GM23248 (cell line): ENCODE results near the gene ATOH7. TPM values are rescaled to one million over a fixed set of nuclear protein-coding genes. Genes with fewer than 3 reads are reported as not detected.
A peak's percentile ranks its signal among the peaks of the same experiment; 100 is the strongest.
"Not testable (repeated sequence)": the region's sequence is repeated elsewhere in the genome, so short reads cannot be mapped to it uniquely, and the experiment has no call there.

ENCODE experiments used
- DNase-seq: peaks from one replicate; pipeline ENCODE4 v3.0.0-alpha.2; 2015
- H2AFZ ChIP-seq: fragments of 200-600 bp; sonication (generic); 2 replicates; pipeline ENCODE4 v1.6.1; 2016; ENCODE audit warnings: antibody characterized with exemption
- H3F3A ChIP-seq: fragments of 200-600 bp; sonication (generic); 2 replicates; pipeline ENCODE4 v1.6.1; 2016; ENCODE audit warnings: mild to moderate bottlenecking, antibody characterized with exemption, mixed run types; ENCODE audit not compliant: insufficient read depth
- H3K27ac ChIP-seq: fragments of 200-600 bp; sonication (generic); 2 replicates; pipeline ENCODE4 v1.5.1; 2016; ENCODE audit warnings: mild to moderate bottlenecking
- H3K27me3 ChIP-seq: fragments of 200-600 bp; sonication (generic); replicated peaks from 2 replicates; pipeline ENCODE4 v1.6.1; 2016; ENCODE audit warnings: mild to moderate bottlenecking; ENCODE audit not compliant: insufficient read depth
- H3K36me3 ChIP-seq: fragments of 200-600 bp; sonication (generic); 2 replicates; pipeline ENCODE4 v1.6.1; 2016; ENCODE audit warnings: low read depth, mild to moderate bottlenecking
- H3K4me1 ChIP-seq: fragments of 200-600 bp; sonication (generic); 2 replicates; pipeline ENCODE4 v1.6.1; 2016; ENCODE audit warnings: mild to moderate bottlenecking; ENCODE audit not compliant: insufficient read depth
- H3K4me2 ChIP-seq: fragments of 200-600 bp; sonication (generic); one replicate; pipeline ENCODE4 v1.6.1; 2016; ENCODE audit warnings: mild to moderate bottlenecking; ENCODE audit not compliant: unreplicated experiment
- H3K4me3 ChIP-seq: fragments of 200-600 bp; sonication (generic); 2 replicates; pipeline ENCODE4 v1.5.1; 2016; ENCODE audit warnings: mild to moderate bottlenecking
- H3K79me2 ChIP-seq: fragments of 200-600 bp; sonication (generic); 2 replicates; pipeline ENCODE4 v1.6.1; 2016; ENCODE audit warnings: mild to moderate bottlenecking; ENCODE audit not compliant: insufficient read depth
- H3K9ac ChIP-seq: fragments of 200-600 bp; sonication (generic); 2 replicates; pipeline ENCODE4 v1.6.1; 2016; ENCODE audit warnings: mild to moderate bottlenecking
- H3K9me2 ChIP-seq: fragments of 200-600 bp; sonication (generic); 2 replicates; pipeline ENCODE4 v1.6.1; 2016; ENCODE audit warnings: mixed run types, mild to moderate bottlenecking, moderate library complexity; ENCODE audit not compliant: insufficient read depth
- H3K9me3 ChIP-seq: fragments of 200-600 bp; sonication (generic); one replicate; pipeline ENCODE4 v1.6.1; 2017; ENCODE audit warnings: low read depth
- H4K20me1 ChIP-seq: fragments of 200-600 bp; sonication (generic); 2 replicates; pipeline ENCODE4 v1.6.0; 2016; ENCODE audit not compliant: insufficient read depth
- EZH2 ChIP-seq: fragments of 200-600 bp; sonication (generic); IDR thresholded peaks from 2 replicates; pipeline ENCODE4 v1.6.1; 2018; ENCODE audit warnings: antibody characterized with exemption, mild to moderate bottlenecking; ENCODE audit not compliant: insufficient read depth, poor library complexity, severe bottlenecking
- EZH2phosphoT487 ChIP-seq: fragments of 200-600 bp; sonication (generic); IDR thresholded peaks from 2 replicates; pipeline ENCODE4 v1.6.1; 2018; ENCODE audit warnings: antibody characterized with exemption, moderate library complexity, mild to moderate bottlenecking, low read depth; ENCODE audit not compliant: insufficient read depth
- WGBS, 2 experiments: methylation state at CpG; one replicate each; pipeline ENCODE4 v1.1.6; 2015 to 2017; ENCODE audit warnings: low lambda C conversion rate in 2 of 2, low coverage in 1 of 2; ENCODE audit errors: missing lambda C conversion rate in 2 of 2; 5-methylcytosine and 5-hydroxymethylcytosine counted together
- in situ Hi-C: fragments of 300-500 bp; cut with MboI; formaldehyde crosslinking; loops from 2 replicates; pipeline ENCODE4 v1.15.0; 2020
- polyA plus RNA-seq: library from polyadenylated mRNA; unstranded; fragments of >200 nt; fragmentation: Nextera tagmentation; extraction: Ambion mirVana; gene quantifications from 2 replicates; pipeline ENCODE4 v1.2.1, GENCODE V29; 2016
- total RNA-seq: library from RNA; depleted of rRNA; stranded (reverse); fragments of >200 nt; shearing (Covaris generic); gene quantifications from 2 replicates; pipeline ENCODE4 v1.2.3, GENCODE V29; 2014

The ATOH7 gene
- total and polyA plus RNA-seq, 2 experiments from 2014 or later = not detected

GRCh38 chr10:68249297-68249696 is 17.4 kb upstream of the ATOH7 start:
- no peak for DNase-seq
- Histone ChIP-seq H3F3A (no peaks in the 10 kb centered on the region), H3K27me3 (no peaks in the 10 kb centered on the region), H3K36me3 (no peaks in the 10 kb centered on the region), H3K27ac (no peak overlapping the region), H3K79me2 (no peaks in the 10 kb centered on the region), H3K9me3 (no peaks in the 10 kb centered on the region), H3K4me2 (no peak overlapping the region), H3K9ac (no peak overlapping the region), H3K4me3 (no peak overlapping the region), H2AFZ (no peak overlapping the region), H3K4me1 (no peaks in the 10 kb centered on the region), H4K20me1 (no peaks in the 10 kb centered on the region), H3K9me2 (no peaks in the 10 kb centered on the region)
- TF ChIP-seq EZH2phosphoT487 (no peak), EZH2 (no peak)
- in situ Hi-C loops = no loop called here
- 59 to 61% methylated on average over 4 of the region's 4 CpGs for WGBS, 2 experiments

- H3K9me2 ChIP-seq = no peaks in the 10 kb centered on the region
- no peaks in the 10 kb centered on the region for H3F3A ChIP-seq
- 58 to 62% methylated on average over 6 of the region's 6 CpGs for WGBS, 2 experiments
- no peak overlapping the region for H3K4me3 ChIP-seq
- H3K9me3 ChIP-seq = no peaks in the 10 kb centered on the region
- no peak overlapping the region for H2AFZ ChIP-seq
- no peaks in the 10 kb centered on the region for H3K4me1 ChIP-seq
- no peaks in the 10 kb centered on the region for H3K36me3 ChIP-seq
- H3K27me3 ChIP-seq = no peaks in the 10 kb centered on the region
- TF ChIP-seq EZH2 = no peak
- no peak for TF ChIP-seq EZH2phosphoT487
- no peak overlapping the region for H3K27ac ChIP-seq
- no peaks in the 10 kb centered on the region for H3K79me2 ChIP-seq
- in situ Hi-C loops = no loop called here
- no peak for DNase-seq
- H3K9ac ChIP-seq = no peak overlapping the region
- no peak overlapping the region for H3K4me2 ChIP-seq
- H4K20me1 ChIP-seq = no peaks in the 10 kb centered on the region
Observed at GRCh38 chr10:68247931-68248330, 16.0 kb upstream of the ATOH7 start.

GRCh38 chr10:68246397-68246796 is 14.5 kb upstream of the ATOH7 start:
- H3K9me2 ChIP-seq, H4K20me1 ChIP-seq, H2AFZ ChIP-seq, DNase-seq, H3K4me3 ChIP-seq, H3K27ac ChIP-seq, H3K9ac ChIP-seq, H3K79me2 ChIP-seq, in situ Hi-C loops, H3K4me2 ChIP-seq, H3K27me3 ChIP-seq, H3K9me3 ChIP-seq, H3K4me1 ChIP-seq, H3F3A ChIP-seq, H3K36me3 ChIP-seq: not testable (repeated sequence)
- WGBS, 2 experiments = 93 to 97% methylated on average over 7 of the region's 7 CpGs

- H3K4me1 ChIP-seq = no peaks in the 10 kb centered on the region
- H3K27ac ChIP-seq = no peak overlapping the region
- H3K9me2 ChIP-seq = no peaks in the 10 kb centered on the region
- H3K79me2 ChIP-seq = no peaks in the 10 kb centered on the region
- in situ Hi-C loops = no loop called here
- TF ChIP-seq EZH2phosphoT487 = no peak
- no peak for TF ChIP-seq EZH2
- no peak overlapping the region for H3K4me2 ChIP-seq
- H3K27me3 ChIP-seq = no peaks in the 10 kb centered on the region
- no peak overlapping the region for H3K4me3 ChIP-seq
- H4K20me1 ChIP-seq = no peaks in the 10 kb centered on the region
- no peaks in the 10 kb centered on the region for H3K36me3 ChIP-seq
- WGBS, 2 experiments = 39 to 52% methylated on average over 2 of the region's 2 CpGs
- peak; percentile 30 for DNase-seq
- no peaks in the 10 kb centered on the region for H3F3A ChIP-seq
- H3K9ac ChIP-seq = no peak overlapping the region
- H3K9me3 ChIP-seq = no peaks in the 10 kb centered on the region
- no peak overlapping the region for H2AFZ ChIP-seq
Observed at GRCh38 chr10:68242051-68242450, 10.1 kb upstream of the ATOH7 start.

GRCh38 chr10:68239596-68240150 is 7.8 kb upstream of the ATOH7 start:
- no peaks in the 10 kb centered on the region for H3K79me2 ChIP-seq
- H3K27ac ChIP-seq = no peak overlapping the region
- H3K27me3 ChIP-seq = no peaks in the 10 kb centered on the region
- no peak overlapping the region for H3K4me2 ChIP-seq
- H3K36me3 ChIP-seq = no peaks in the 10 kb centered on the region
- H3K4me1 ChIP-seq = no peaks in the 10 kb centered on the region
- no peak overlapping the region for H2AFZ ChIP-seq
- no peaks in the 10 kb centered on the region for H4K20me1 ChIP-seq
- H3K9me3 ChIP-seq = no peaks in the 10 kb centered on the region
- H3K4me3 ChIP-seq = no peak overlapping the region
- WGBS, 2 experiments = 73 to 81% methylated on average over 5 of the region's 5 CpGs
- no peaks in the 10 kb centered on the region for H3F3A ChIP-seq
- in situ Hi-C loops = no loop called here
- no peaks in the 10 kb centered on the region for H3K9me2 ChIP-seq
- no peak for DNase-seq
- TF ChIP-seq EZH2 = no peak
- H3K9ac ChIP-seq = no peak overlapping the region
